ENCODE measurements around the gene RELL2.

The RELL2 gene

DNA sequence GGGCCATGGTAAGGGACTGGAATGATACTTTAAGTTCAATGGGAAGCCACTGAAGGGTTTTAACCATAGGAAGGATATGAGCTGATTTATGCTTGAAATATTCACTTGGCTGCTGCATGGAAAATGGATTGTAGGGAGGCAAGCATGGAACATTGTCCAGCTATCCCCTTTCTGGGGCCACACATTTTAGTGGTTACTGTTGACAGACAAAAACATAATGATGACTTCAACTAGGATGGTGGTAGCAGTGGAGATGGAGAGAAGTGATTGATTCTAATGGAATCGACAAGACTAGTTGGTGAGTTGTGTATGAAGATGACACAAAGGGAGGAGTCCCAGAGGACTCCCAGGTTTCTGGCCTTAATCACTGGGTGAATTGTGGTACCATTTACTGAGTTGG, 20.6 kb downstream of the RELL2 start:
- no peak for TF ChIP-seq FOXM1 (IDR thresholded peaks at IDR 0.05; ENCODE audit: borderline replicate concordance, low read depth)
- TF ChIP-seq CREB1 (IDR thresholded peaks at IDR 0.05; ENCODE audit: low read depth) = no peak
- no peak for TF ChIP-seq CEBPB (IDR thresholded peaks at IDR 0.05)
- TF ChIP-seq ZBTB7A (IDR thresholded peaks at IDR 0.05; ENCODE audit: low read depth) = no peak
- TF ChIP-seq RAD21 (IDR thresholded peaks at IDR 0.05; ENCODE audit: low read depth) = no peak
- no peak for TF ChIP-seq EP300 (IDR thresholded peaks at IDR 0.05; ENCODE audit: borderline replicate concordance)
- no peak for TF ChIP-seq TEAD4 (IDR thresholded peaks at IDR 0.05)
- no peak for TF ChIP-seq NFIC (IDR thresholded peaks at IDR 0.05)
- no peak for TF ChIP-seq YY1 (IDR thresholded peaks at IDR 0.05; ENCODE audit: low read depth)
- TF ChIP-seq TAF1 (IDR thresholded peaks at IDR 0.05; ENCODE audit: low read depth) = no peak

DNA sequence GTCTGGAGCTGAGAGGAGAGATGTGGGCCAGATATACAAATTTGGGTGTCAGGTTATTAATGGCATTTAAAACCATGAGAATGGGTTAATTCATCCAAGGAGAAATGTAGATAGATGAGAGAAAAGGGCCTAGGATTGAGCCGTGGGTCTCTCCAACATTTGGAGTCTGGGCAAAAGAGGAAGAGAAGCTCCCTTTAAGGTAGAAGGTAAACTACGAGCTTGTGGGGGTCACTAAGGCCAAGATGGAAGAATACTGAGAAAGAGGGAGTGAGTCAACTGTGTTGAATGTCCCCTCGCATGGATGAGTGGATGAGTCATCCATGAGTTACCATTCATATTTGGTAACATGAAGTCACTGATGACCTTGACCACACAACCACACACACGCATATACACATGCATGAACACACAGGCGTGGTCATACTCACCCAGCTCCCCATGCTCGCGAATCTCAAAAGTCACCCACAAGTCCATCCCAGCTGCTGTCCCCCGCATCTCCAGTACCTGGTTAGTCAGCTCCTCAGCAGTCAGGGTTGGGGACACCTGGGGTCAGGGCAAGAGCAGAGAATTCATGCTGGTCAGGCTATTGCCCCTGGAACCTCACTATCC, 21.2 kb downstream of the RELL2 start:
- no peak for TF ChIP-seq TEAD4 (IDR thresholded peaks at IDR 0.05)
- TF ChIP-seq CEBPB (IDR thresholded peaks at IDR 0.05) = no peak
- TF ChIP-seq MAX (IDR thresholded peaks at IDR 0.05) = no peak
- TF ChIP-seq EP300 (IDR thresholded peaks at IDR 0.05; ENCODE audit: borderline replicate concordance) = no peak
- TF ChIP-seq RAD21 (IDR thresholded peaks at IDR 0.05; ENCODE audit: low read depth) = no peak
- TF ChIP-seq, protein P1, sequence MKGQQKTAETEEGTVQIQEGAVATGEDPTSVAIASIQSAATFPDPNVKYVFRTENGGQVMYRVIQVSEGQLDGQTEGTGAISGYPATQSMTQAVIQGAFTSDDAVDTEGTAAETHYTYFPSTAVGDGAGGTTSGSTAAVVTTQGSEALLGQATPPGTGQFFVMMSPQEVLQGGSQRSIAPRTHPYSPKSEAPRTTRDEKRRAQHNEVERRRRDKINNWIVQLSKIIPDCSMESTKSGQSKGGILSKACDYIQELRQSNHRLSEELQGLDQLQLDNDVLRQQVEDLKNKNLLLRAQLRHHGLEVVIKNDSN (IDR thresholded peaks at IDR 0.05) = no peak
- no peak for TF ChIP-seq TCF12 (IDR thresholded peaks at IDR 0.05; ENCODE audit: low read depth)
- no peak for TF ChIP-seq CREB1 (IDR thresholded peaks at IDR 0.05; ENCODE audit: low read depth)
- TF ChIP-seq YY1 (IDR thresholded peaks at IDR 0.05; ENCODE audit: low read depth) = no peak

GRCh38 chr5:141662028-141662427, 25.2 kb downstream of the RELL2 start:
- TF ChIP-seq RAD21 (IDR thresholded peaks at IDR 0.05; ENCODE audit: low read depth) = no peak
- TF ChIP-seq FOXM1 (IDR thresholded peaks at IDR 0.05; ENCODE audit: borderline replicate concordance, low read depth) = no peak
- no peak for TF ChIP-seq EP300 (IDR thresholded peaks at IDR 0.05; ENCODE audit: borderline replicate concordance)
- TF ChIP-seq TCF12 (IDR thresholded peaks at IDR 0.05; ENCODE audit: low read depth) = no peak
- no peak for TF ChIP-seq TAF1 (IDR thresholded peaks at IDR 0.05; ENCODE audit: low read depth)
- no peak for TF ChIP-seq NFIC (IDR thresholded peaks at IDR 0.05)
- TF ChIP-seq MAX (IDR thresholded peaks at IDR 0.05) = no peak
- TF ChIP-seq REST (IDR thresholded peaks at IDR 0.05; ENCODE audit: low read depth) = no peak
- TF ChIP-seq TEAD4 (IDR thresholded peaks at IDR 0.05) = no peak
- no peak for TF ChIP-seq CREB1 (IDR thresholded peaks at IDR 0.05; ENCODE audit: low read depth)
- no peak for TF ChIP-seq CEBPB (IDR thresholded peaks at IDR 0.05)
- TF ChIP-seq ZBTB7A (IDR thresholded peaks at IDR 0.05; ENCODE audit: low read depth) = no peak
- no peak for TF ChIP-seq EGR1 (IDR thresholded peaks at IDR 0.05)
- TF ChIP-seq, protein P1 (IDR thresholded peaks at IDR 0.05) = no peak
- TF ChIP-seq YY1 (IDR thresholded peaks at IDR 0.05; ENCODE audit: low read depth) = no peak

DNA sequence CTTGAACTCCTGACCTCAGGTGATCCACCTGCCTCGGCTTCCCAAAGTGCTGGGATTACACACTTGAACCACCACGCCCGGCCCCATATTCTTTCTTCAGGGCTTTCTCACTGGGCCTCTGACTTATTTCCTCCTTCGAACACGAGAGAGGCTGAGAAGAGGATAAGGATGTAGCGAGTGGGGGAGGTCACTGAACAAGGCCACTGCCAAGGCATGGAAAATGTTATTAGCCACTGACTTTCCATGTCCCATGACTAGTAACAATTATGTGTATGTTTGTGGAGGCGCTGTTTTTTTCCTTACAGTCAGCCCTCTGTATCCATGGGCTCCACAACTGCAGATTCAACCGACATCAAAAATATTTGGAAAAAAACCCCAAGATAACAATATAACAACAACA, 26.7 kb downstream of the RELL2 start:
- TF ChIP-seq REST (IDR thresholded peaks at IDR 0.05; ENCODE audit: low read depth) (no peak), NFIC (IDR thresholded peaks at IDR 0.05) (no peak), CEBPB (IDR thresholded peaks at IDR 0.05) (no peak), ZBTB7A (IDR thresholded peaks at IDR 0.05; ENCODE audit: low read depth) (no peak), FOXM1 (IDR thresholded peaks at IDR 0.05; ENCODE audit: borderline replicate concordance, low read depth) (no peak), CREB1 (IDR thresholded peaks at IDR 0.05; ENCODE audit: low read depth) (no peak), TEAD4 (IDR thresholded peaks at IDR 0.05) (no peak), EGR1 (IDR thresholded peaks at IDR 0.05) (no peak), TCF12 (IDR thresholded peaks at IDR 0.05; ENCODE audit: low read depth) (no peak)
- TF ChIP-seq, protein P1 (IDR thresholded peaks at IDR 0.05) = no peak

DNA sequence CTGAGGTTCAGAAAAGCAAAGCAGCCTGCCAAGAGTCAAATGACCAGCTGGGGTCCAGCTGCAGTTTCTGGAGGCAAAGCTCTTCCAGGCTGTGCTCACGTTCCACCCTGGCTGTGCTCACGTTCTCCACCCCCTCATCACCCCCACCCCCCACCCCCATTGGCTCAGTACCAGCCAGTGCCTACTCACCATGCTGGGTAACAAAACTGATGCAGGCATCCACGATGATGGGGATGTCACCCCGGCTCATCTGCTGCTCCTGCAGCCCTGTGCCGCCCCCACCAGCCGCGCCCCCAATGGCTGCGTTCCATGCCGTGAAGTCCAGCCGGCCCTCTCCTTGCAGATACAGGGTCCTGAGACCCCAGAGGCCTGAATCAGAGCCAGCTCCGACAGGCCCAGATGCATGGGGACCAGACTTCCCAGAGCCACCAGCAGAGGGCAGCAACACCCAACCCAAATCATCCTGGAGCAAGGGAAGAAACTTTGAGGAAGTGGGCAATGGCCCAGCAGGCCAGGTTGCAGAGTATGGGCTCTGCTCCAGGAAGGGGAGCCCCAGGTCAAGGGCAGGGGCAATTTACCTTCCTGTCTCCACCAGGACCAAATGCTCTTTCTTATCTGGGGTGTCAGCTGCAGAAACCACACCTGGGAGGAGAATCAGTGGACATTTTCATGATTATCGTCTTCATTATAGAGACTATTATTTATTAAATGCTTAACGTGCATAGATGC, 28.1 kb downstream of the RELL2 start:
- peak; percentile 26; the same call in 1 of the 2 replicates for TF ChIP-seq NFIC (IDR thresholded peaks at IDR 0.05)
- TF ChIP-seq FOXM1 (IDR thresholded peaks at IDR 0.05; ENCODE audit: borderline replicate concordance, low read depth) = no peak
- peak; percentile 88 for TF ChIP-seq RAD21 (IDR thresholded peaks at IDR 0.05; ENCODE audit: low read depth)
